SH-SY5Y (cell line): Measurements from ENCODE around the gene SPDYE9.
"Not testable (repeated sequence)": the region's sequence is repeated elsewhere in the genome, so short reads cannot be mapped to it uniquely, and the experiment has no call there.

Source experiments
- GATA2 ChIP-seq: IDR thresholded peaks from 2 replicates; pipeline ENCODE4 v1.6.1; 2011; ENCODE audit warnings: mild to moderate bottlenecking, low read depth, low read length
- GATA3 ChIP-seq: IDR thresholded peaks from 2 replicates; pipeline ENCODE4 v1.6.1; 2011; ENCODE audit warnings: low read depth, mild to moderate bottlenecking, low read length, moderate library complexity

The SPDYE9 gene

DNA sequence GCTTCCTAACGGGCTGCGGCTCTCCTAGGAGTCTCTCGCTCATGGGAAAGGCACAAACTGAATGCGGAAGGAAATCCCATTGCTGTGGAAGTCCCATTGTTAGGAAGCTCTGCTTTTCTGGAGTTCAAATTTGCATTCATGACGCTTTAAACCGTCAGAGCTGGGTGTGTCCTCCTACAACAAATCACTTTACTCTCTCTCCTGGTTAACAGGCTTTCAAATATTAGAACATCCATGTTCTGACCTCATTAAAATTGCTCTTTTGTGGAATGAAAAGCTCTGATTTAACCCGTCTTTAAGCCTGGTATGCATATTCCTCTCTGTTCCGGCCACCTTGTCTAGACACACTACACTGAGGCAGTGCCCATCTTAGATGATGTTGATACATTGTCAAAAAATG, at the start of gene SPDYE9:
SPDYE9 (minus strand) TSS at position 101 of the 400 bp plus-strand sequence. CDS start 1,800 bp downstream, outside the sequence.
- TF ChIP-seq GATA3, GATA2: not testable (repeated sequence)

GRCh38 chr7:73057811-73058210, 28.0 kb downstream of the SPDYE9 start, which contains the start of gene SPDYE11:
Gene SPDYE11 (minus strand): TSS chr7:73057911. CDS start chr7:73056111, 1,800 bp downstream.
- TF ChIP-seq GATA2, GATA3: not testable (repeated sequence)

DNA sequence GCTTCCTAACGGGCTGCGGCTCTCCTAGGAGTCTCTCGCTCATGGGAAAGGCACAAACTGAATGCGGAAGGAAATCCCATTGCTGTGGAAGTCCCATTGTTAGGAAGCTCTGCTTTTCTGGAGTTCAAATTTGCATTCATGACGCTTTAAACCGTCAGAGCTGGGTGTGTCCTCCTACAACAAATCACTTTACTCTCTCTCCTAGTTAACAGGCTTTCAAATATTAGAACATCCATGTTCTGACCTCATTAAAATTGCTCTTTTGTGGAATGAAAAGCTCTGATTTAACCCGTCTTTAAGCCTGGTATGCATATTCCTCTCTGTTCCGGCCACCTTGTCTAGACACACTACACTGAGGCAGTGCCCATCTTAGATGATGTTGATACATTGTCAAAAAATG, 56.2 kb downstream of the SPDYE9 start, which contains the start of gene SPDYE8:
SPDYE8 (minus strand) TSS at position 101 of the 400 bp plus-strand sequence. CDS start 1,800 bp downstream, outside the sequence.
- TF ChIP-seq GATA3, GATA2: not testable (repeated sequence)
